Prostate gland (tissue), 2 donors: ENCODE data around the gene FRMD5. TPM values are rescaled to one million over a fixed set of nuclear protein-coding genes. Genes with fewer than 3 reads are reported as not detected.

Experiments
- DNase-seq: peaks from one replicate; pipeline ENCODE4 v3.0.0-alpha.2; 2019; ENCODE audit warnings: low spot score
- H3K27ac ChIP-seq, 2 donors: fragments of 200-600 bp; sonication (generic); 2 replicates each; pipeline ENCODE4 v1.5.1; 2017 to 2019
- H3K27me3 ChIP-seq: fragments of 200-600 bp; sonication (generic); replicated peaks from 2 replicates; pipeline ENCODE4 v1.5.1; 2019; ENCODE audit not compliant: insufficient read depth
- H3K36me3 ChIP-seq, 2 donors: fragments of 200-600 bp; sonication (generic); 1 replicate in 1 of 2; 2 replicates in 1 of 2; pipeline versions ENCODE4 v1.5.1 to v1.8.1; 2017 to 2019
- H3K4me1 ChIP-seq: fragments of 200-600 bp; sonication (generic); replicated peaks from 2 replicates; pipeline ENCODE4 v1.5.1; 2019
- H3K4me3 ChIP-seq, 2 donors: fragments of 200-600 bp; sonication (generic); 2 replicates each; pipeline ENCODE4 v1.5.1; 2017 to 2019
- H3K9me3 ChIP-seq: fragments of 200-600 bp; sonication (generic); 2 replicates; pipeline ENCODE4 v1.5.1; 2017
- CTCF ChIP-seq, 4 experiments: fragments of 200-600 bp in 2 of 4; fragments of 450-650 bp in 2 of 4; sonication (generic) in 2 of 4; IDR thresholded peaks; 1 replicate in 3 of 4; 2 replicates in 1 of 4; pipeline ENCODE4 v1.5.1; 2016 to 2019; ENCODE audit warnings: antibody characterized with exemption in 4 of 4, mild to moderate bottlenecking in 2 of 4, moderate library complexity in 2 of 4
- POLR2A ChIP-seq: fragments of 450-650 bp; IDR thresholded peaks from one replicate; pipeline ENCODE4 v1.6.1; 2016; ENCODE audit warnings: antibody characterized with exemption, mild to moderate bottlenecking
- POLR2AphosphoS5 ChIP-seq: sonication (generic); formaldehyde crosslinking; IDR thresholded peaks from one replicate; pipeline ENCODE4 v1.6.1; 2017; ENCODE audit warnings: antibody characterized with exemption
- WGBS: methylation state at CpG from one replicate; pipeline ENCODE4 v1.1.5; 2018; 5-methylcytosine and 5-hydroxymethylcytosine counted together
- intact Hi-C: fragments of 100-400 bp; cut with DNase I; formaldehyde crosslinking; loops from one replicate; pipeline ENCODE4 v1.14.2; 2022
- total RNA-seq, 2 donors: library from RNA; depleted of rRNA; stranded (reverse); fragments of >200 nt; gene quantifications; one replicate each; pipeline ENCODE4 v1.1.0, GENCODE V29; 2016

The FRMD5 gene
- total RNA-seq, 2 donors from 2014 or later = 0.36 to 8.1 TPM

GRCh38 chr15:43928152-43928551 lies 266.9 kb downstream of the FRMD5 start:
- H3K36me3 ChIP-seq = no peaks in the 10 kb centered on the region
- no peak overlapping the region for H3K27ac ChIP-seq
- H3K4me1 ChIP-seq = no peaks in the 10 kb centered on the region
- H3K4me3 ChIP-seq = no peak overlapping the region
- WGBS = 80% methylated on average over 5 of the region's 5 CpGs
- TF ChIP-seq POLR2A = no peak
- no peak for TF ChIP-seq CTCF (IDR thresholded peaks at IDR 0.05)
- no peak for TF ChIP-seq POLR2AphosphoS5
- no peaks in the 10 kb centered on the region for H3K27me3 ChIP-seq
- no peaks in the 10 kb centered on the region for H3K9me3 ChIP-seq
- DNase-seq = no peak
- intact Hi-C loops = no loop called here

GRCh38 chr15:43927203-43927602 lies 267.9 kb downstream of the FRMD5 start:
- TF ChIP-seq CTCF (IDR thresholded peaks at IDR 0.05) (no peak), POLR2A (no peak), POLR2AphosphoS5 (no peak)
- 57% methylated on average over 4 of the region's 4 CpGs for WGBS
- intact Hi-C loops = no loop called here
- Histone ChIP-seq H3K27me3 (no peaks in the 10 kb centered on the region), H3K4me3 (no peak overlapping the region), H3K36me3 (no peaks in the 10 kb centered on the region), H3K9me3 (no peaks in the 10 kb centered on the region), H3K27ac (no peak overlapping the region), H3K4me1 (no peaks in the 10 kb centered on the region)
- no peak for DNase-seq

GRCh38 chr15:43923553-43923952 lies 271.5 kb downstream of the FRMD5 start:
- no peak for DNase-seq
- no peaks in the 10 kb centered on the region for H3K36me3 ChIP-seq
- no peak overlapping the region for H3K4me3 ChIP-seq
- WGBS = 94% methylated on average over 4 of the region's 4 CpGs
- intact Hi-C loops = no loop called here
- H3K27me3 ChIP-seq = no peaks in the 10 kb centered on the region
- H3K4me1 ChIP-seq = no peaks in the 10 kb centered on the region
- no peak overlapping the region for H3K27ac ChIP-seq
- TF ChIP-seq POLR2A (no peak), POLR2AphosphoS5 (no peak), CTCF (IDR thresholded peaks at IDR 0.05) (no peak)
- H3K9me3 ChIP-seq = no peaks in the 10 kb centered on the region

GRCh38 chr15:43922021-43922420 lies 273.1 kb downstream of the FRMD5 start:
- no peak overlapping the region for H3K4me3 ChIP-seq
- TF ChIP-seq POLR2A (no peak), POLR2AphosphoS5 (no peak), CTCF (IDR thresholded peaks at IDR 0.05) (no peak)
- H3K27me3 ChIP-seq = no peaks in the 10 kb centered on the region
- intact Hi-C loops = no loop called here
- H3K36me3 ChIP-seq = no peaks in the 10 kb centered on the region
- H3K27ac ChIP-seq = no peak overlapping the region
- no peaks in the 10 kb centered on the region for H3K4me1 ChIP-seq
- DNase-seq = no peak
- 79% methylated on average over 4 of the region's 4 CpGs for WGBS
- H3K9me3 ChIP-seq = no peaks in the 10 kb centered on the region

GRCh38 chr15:43920815-43921214 lies 274.3 kb downstream of the FRMD5 start:
- WGBS = 74% methylated on average over 6 of the region's 6 CpGs
- no peaks in the 10 kb centered on the region for H3K27me3 ChIP-seq
- H3K4me3 ChIP-seq = no peak overlapping the region
- H3K4me1 ChIP-seq = no peaks in the 10 kb centered on the region
- no peaks in the 10 kb centered on the region for H3K9me3 ChIP-seq
- intact Hi-C loops = no loop called here
- no peak overlapping the region for H3K27ac ChIP-seq
- no peaks in the 10 kb centered on the region for H3K36me3 ChIP-seq
- TF ChIP-seq POLR2A (no peak), CTCF (IDR thresholded peaks at IDR 0.05) (no peak), POLR2AphosphoS5 (no peak)
- DNase-seq = no peak
